NCI-H526 (cell line): Measurements from ENCODE around the gene ICA1.
"Not testable (repeated sequence)": the region's sequence is repeated elsewhere in the genome, so short reads cannot be mapped to it uniquely, and the experiment has no call there.

ENCODE experiments used
- DNase-seq, 2 experiments: peaks; one replicate each; lab custom pipeline; 2025; lab: John Stamatoyannopoulos, UW

Gene ICA1

DNA sequence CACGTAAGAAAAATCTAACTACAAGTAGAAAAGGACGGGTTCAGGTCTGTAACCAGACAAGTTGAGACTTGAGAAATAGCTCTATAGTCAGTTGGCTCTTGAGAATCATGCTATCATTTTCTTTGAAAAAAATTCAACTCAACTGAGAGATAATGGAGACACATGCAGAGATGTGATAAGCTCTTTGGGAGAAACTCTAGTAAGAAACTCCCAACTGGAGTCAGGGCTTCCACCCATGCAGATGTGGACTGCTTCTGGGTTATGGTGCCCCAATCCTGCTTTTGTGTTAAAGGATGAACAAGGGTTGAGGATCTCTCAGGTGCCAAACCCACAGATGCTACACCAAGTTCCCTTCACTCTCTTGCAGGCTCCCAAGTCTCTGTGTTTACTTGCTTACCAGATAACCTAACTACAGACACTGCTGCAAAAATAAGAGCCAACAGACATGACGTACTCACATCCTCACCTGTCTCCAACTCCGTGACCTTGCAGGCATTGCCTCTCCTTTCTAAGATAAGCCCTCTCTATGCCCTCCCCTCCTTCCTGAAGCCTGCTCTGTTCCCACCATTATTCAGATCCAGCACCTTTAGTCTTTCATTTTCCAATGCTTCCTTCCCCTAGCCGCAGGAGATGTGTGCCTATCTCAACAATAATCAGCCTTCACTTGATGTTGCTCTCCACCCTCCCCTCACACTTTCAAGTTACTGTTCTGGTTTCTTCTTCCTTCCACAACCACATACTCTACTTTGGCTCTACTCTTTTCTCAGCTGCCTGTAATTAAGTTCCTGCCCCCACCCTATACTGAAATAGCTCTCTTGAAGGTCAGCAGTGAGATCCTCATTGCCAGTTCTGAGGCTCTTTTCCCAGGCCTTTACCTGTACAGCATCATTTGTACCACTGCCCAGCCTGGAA is 130.0 kb downstream of the ICA1 start:
- DNase-seq = no peak

DNA sequence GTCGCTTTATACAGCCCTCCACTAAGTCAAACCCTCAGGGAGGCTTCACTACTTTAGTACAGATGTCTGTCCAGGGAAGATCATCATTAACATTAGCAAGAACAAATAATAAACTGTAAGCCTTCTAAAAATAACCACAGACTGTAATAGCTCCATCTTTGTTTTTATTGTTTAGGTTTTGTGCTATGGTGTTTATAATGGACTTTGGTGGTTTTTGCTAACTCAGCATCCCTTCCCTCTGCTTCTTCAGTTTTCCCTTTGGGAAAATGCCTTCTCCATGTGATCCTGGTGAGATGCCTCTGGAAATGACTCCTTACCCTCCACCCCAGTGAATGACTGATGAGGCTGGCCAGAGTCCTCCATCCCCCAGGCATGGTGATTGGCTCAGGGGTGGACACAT is 131.3 kb downstream of the ICA1 start:
- DNase-seq = no peak

DNA sequence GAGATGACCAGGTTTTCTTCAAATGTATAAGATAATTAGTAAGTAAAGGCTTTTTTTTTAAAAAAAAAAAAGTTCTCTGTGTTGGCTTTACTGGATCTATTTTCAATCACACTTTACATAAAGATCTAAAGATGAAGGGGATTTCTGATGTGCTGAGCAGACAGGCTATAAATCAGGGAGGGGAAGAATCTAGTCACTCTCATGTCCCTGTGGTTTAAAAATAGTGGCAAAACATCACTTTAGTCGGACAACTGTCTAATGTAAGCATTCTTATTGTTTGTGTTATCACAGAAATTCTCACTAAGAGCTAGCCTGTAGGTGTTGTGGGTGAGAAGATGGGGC is 132.7 kb downstream of the ICA1 start:
- DNase-seq = no peak

DNA sequence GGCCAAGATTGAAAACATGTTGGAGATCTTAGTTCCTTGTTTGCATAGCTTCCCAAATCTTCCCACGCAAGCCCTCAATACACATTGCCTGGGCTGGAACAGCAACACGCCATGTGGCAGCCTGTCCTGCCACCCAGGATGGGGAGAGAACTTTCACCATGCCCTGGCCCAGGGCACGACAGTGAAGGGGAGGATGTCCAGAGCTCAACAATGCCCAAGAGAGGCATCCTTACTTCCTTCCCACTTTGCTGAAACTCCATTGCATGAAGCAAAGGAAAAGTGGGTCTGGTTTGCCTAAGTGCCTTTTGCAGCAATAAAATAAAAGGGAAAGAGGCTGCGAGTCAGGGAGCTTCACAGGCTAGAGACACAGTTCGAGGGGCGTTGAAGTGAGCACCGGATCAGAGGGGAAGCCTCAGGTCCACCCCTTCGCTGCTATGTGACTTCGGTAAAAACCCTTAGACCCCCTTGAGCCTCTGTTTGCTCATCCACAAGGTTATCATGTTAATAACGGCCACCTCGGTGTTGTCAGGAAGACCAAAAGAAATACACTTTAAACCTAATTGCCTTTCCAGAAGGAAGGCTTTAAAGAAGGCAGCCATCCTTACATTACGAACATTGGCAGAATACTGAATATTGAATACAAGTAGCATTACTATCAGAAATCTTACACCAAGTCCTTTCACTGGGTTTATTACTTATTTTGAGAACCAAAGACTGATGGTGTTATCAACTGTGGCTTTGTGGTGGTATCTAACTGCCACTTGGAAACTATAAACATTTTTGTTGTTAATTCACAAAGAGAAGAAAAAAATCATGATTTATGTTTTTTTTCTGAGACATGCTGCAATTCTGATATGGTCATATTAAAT is 133.3 kb downstream of the ICA1 start:
- DNase-seq = no peak

DNA sequence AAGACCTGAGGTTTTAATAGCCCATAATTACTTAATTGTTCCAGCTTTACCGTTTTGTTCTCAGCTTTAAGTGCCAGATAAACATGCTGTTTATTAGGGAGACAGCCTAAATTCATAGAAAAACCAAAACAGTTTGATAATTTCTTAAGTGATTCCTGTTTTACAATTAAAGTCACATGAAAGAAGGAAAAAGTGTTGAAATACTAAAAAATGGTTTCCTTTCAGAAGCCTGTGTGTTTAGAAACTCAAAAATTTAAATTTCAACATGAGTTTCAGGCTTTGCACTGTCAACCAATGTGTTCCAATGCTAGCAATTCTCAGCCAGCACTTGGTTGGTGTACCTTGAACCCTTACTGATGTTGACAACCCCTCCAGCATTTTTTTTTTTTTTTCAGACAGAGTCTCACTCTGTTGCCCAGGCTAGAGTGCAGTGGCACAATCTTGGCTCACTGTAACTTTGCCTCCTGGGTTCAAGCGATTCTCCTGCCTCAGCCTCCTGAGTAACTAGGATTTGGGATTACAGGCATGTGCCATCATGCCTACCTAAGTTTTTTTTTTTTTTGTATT is 135.3 kb downstream of the ICA1 start:
- DNase-seq = no peak

DNA sequence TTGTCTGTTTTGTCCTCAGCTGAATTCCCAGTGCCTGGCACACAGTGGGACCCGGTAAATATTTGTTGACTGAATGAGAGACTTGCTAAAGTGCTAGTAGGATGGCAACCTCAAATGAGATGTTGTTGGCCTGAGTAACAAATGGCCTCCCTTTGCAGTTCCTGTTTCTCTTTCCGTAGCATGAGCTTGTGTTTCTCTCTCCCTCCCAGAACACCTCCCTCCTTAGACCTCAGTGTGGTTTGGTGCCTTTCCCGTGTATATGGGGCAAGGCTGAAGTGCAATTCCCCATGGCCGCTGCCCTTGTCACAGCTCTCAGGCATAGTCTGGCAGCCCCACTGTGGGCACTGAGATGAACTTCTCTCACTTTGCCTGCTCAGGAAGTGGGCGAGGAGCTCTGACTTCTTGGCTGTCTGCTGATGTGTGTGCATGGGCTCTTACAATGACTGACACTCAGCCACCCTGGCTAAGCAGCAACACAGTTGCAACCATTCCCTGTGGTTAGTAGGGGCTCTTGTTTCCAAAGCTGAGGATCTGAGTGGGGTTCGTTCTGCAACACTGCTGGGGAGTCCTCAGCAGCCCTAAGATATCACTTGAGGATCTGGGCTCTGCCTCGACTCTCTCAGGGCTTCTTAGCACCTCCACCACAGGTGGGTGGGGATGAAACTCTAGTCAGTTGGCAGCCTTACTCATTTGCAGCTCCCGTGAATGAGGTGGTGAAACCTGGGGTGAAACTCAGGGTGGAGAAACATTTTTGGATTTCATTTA is 136.1 kb downstream of the ICA1 start:
- no peak for DNase-seq

DNA sequence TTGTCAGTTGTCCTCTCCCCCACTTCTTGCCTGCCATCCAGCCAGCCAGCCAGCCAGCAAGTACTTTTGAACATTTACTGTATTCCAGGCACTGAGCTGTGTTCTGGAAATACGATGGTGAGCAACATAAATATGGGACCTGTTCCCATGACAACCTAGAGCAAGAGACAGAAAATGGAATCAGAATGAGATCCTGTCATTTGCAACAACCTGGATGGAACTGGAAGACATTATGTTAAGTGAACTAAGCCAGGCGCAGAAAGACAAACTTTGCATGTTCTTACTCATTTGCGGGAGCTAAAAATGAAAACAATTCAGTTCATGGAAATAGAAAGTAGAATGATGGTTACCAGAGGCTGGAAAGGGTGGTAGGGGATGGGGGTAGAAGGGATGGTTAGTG is 140.7 kb downstream of the ICA1 start:
- no peak for DNase-seq

DNA sequence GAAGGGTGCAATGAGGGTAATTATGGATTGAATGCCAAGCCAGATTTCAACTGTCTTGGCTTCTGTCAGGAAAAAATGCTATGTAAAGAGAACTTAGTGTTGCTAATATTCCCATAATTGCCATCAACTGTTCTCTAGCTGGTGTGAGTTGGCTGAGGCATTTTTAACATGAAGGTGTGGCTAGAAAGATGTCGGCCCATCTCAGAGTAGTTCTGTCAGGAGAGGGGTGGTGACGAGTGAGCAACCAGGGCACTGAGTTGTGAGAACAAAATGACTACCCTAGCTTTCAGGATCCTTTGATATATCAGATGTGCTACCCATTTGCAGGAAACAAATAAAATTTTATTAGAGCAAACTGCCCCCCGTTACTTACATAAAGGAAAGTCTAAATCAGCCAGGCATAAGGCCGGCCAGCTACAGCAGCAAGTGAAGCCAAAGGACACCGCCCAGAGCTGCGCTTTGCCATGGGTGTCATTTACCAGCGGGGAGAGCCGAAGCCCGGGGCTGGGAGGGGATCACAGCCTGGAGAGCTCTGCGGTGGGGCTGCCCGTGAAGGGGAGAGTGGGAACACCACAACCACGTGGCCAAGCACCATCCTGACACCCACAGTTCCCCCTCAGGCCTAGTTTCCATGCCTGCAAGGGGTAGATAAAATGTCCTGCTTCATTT is 141.4 kb downstream of the ICA1 start:
- DNase-seq = no peak

DNA sequence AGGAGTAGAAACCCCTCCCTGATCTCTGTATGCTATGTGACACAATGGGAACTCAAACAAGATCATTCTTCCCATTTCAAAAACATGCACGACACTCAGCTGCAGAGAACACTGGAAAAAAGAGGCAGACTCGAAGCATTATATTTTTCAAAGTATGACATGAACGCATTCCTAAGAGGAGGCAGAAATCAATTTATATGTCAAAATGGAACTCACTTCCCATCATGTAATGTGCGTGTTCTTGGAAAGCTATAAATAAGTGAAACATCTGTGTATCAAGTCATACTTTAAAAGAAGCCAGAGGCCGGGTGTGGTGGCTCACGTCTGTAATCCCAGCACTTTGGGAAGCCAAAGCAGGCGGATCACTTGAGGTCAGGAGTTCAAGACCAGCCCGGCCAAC is 142.7 kb downstream of the ICA1 start:
- no peak for DNase-seq

DNA sequence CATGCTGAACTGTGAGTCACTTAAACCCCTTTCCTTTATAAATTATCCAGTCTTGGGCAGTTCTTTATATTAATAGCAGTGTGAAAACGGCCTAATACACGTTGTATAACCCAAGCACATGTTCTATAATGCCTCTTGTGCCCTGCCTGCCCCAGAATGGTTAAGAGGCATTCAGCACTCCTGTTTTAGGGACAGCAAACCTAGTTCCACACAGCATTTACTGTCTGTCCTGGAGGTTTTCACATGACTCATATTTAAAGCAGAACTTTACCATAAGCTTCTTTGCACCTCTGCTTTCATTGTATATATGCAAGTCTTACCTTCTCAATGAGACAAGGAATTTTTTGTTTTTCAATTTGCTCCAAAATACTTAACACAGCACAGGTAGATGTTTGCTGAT is 144.8 kb downstream of the ICA1 start:
- no peak for DNase-seq

DNA sequence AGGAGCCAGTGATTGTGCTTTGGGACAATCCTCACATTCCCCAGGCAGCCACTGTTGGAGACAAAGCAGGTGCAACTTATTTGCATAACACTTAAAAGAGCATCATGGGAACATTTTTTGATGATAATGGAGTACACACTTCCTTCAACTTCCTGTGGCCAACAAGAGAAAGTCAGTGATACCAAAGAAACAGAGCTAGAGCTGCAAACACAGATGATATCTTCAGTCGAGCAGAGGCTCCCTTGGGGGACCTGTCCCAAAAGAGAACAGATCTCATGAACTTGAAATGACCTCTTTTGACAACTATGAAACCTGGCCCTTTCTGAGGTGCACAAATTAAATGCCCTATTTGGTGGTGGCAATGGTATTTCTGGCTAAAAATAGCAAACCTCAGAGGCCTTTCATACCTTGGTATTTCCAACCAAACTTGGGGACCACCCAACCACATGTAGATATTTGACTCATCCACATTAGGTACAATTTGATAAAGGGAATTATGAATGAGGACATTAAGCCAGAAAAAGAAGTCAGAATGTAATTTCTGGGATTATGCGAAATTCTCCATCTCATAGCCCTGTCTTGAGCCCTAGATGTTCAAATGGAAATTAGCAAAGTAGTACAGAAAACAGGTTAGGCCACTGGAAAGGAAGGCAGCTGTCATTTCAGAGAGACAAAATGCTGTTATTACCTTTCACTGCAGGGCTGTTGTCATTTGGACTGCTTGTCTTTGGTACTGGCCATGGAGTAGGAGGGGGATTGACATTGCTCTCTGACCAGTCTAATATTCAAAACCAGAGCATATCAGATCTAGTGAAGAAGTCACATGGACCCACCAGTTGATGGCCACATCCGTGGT is 146.2 kb downstream of the ICA1 start:
- no peak for DNase-seq

DNA sequence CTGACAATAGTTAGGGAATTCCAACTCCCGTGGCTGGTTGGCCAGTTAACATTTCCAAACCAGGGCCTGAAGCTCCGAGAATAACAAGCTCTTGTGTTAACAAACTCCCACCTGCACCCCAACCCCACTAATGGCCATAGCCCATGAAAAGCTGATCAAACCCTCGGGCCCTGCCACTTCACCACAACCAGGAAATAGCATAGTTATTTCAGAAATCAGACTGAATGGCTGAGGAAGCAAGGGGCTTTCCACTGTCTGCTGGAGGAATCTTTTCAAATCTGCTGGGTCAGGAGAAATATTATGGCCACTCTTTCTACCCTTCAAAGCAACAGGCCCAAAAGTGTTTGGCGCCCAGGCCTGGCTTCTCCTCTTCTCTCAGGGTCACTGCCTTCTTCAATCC is 147.8 kb downstream of the ICA1 start:
- no peak for DNase-seq

DNA sequence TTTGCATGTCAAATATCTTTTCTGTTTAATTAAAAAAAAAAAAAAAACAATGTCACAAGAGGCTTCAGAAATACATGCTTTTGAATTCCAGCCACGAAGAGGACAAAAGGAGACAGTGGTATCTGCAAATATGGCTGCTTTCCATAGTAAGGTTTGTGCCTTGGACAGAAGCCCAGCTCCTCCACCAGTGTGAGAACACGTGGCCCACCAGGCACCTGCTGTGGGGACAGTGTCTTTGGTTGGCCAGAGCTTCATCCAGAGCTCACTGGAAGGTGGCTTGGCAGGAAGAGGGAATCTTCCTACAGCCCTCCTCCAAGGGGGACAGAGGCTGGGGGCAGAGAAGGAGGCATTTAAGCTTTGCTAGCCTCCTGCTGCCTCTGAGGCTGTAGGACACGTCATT is 148.8 kb downstream of the ICA1 start:
- no peak for DNase-seq

DNA sequence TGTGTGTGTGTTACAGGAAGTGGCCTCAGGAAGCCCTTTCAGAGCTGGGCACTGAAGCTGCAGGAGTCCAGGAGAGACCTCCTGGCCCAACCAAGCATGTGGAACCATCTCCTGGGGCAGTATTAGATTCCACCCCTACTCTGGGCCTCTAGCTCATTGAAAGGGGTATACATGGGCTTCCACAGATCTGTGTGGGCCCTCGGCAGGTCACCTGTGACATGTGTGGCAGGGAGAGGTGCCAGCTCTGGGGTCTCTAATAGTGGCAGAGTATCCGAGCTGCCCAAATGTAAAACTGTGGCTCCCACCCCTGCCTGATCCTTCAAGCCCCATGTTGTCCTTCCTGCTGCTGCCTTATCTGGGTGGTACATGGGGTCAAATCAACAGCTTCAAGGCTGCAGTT is 149.3 kb downstream of the ICA1 start:
- DNase-seq = no peak

DNA sequence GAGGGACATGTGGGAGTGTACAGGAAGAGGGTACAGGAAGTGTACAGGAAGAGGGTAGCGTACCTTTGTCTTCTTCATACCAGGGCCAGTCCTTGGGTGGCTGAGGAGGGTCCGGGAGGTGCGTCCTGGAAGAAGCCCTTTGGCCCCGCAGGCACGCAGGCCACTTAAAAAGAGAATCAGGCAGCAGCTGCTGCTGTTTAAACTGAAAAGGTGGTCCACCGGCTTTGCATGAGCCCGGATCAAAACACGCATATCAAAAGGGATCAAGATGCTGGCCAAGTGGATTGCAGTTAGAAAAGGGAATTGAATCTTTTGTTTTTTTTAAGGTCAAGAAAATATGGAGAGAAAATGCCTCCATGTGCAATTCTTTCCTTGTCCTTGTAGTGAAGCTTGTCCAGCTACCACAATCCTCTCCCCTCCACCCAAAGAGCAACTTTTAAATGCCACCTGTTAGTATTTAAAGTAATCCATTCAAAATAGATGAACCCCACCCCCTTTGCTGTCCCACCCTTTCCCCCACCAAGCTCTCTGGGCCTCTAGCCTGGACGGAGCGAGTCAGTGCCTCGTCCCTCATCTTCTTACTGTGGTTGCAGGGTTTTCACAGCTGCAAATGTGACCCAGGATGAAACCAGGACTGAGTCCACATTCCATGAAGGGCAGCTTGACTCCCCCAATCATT is 150.5 kb downstream of the ICA1 start:
- DNase-seq = no peak

DNA sequence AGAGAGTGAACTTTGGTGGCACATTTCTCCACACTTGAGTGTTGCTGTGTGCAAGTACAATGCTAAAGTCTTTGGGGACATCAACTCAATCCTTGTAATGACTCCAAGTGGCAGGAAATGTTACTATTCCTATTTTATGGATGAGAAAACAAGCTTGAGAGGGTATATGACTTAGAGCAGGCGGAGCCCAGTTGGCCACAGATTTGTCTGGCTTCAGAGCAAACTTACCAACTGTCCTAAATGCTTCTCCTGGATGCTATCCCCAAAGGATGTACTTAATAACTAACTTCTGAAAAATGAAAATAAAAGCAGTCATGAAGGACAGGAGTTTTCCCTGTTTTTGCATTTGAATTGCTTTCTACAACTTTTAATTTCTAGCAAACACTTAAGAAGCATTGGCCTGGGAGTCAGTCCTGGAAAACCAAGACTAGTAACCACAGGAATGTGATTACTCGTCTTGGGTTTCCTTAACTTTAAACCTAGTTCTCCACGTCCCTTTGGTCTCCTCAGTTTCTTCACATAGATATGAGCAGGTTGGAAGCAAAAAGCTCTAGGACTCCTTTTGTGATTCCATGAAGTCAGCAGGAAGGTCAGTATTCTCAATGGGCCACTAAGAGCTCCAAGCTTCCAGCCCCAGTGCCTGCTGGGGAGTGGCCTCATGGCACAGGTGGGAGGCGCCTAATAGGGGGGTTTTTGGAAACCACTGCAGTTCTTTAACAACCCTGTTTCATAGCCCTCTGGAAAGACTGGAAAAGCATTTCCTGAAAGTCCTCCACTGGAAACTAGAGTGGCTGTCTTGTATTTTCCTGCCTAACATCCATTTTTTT is 152.6 kb downstream of the ICA1 start:
- DNase-seq = no peak

DNA sequence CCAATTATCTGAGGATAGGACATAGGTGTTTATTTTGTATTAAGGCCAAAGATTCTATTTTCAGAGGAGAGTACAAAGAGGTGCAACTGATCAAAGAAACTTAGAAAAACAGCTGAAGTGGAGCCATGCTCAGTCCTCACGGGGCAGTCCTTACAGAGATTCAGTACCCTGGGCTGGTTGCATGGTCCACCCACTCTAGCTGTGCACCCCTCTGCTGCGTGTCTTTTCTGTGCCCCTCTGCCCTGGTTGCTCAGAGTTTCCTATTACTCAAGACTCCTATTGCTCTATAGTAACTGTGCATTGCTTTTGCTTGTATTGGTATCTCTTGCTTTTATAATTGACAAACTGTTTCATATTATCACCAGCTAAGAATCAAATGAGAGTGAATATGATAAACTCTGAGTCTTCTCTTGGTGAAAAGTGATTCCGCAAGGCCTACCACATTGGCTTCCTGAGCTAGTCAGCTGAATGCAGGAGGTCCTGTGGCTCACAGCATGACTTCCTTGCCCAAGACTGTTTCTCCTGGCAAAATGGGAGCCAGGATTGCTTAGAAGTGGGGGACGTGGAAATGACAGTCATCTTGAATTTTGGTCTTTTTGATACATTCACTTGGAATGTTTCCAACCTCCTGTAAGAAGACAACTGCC is 156.4 kb downstream of the ICA1 start:
- no peak for DNase-seq

DNA sequence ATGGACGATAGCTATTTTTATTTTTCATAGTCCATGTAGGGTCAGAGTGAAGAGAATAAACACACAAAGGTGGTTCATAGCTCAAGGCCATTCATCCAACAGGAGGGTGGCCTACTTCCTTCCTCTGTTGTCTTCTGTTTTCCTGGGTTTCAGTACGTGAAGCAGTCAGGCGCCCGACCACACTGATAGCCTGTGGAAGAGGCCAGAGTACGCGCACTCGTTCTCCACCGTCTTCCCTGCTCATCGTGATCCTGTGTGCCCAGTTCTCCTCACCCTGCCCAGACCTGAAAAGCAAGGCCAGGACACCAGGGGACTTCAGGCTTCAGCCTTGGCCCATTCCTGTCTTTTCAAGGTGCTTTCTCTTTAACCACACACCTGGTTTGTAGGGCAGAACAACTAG is 158.7 kb downstream of the ICA1 start:
- no peak for DNase-seq

DNA sequence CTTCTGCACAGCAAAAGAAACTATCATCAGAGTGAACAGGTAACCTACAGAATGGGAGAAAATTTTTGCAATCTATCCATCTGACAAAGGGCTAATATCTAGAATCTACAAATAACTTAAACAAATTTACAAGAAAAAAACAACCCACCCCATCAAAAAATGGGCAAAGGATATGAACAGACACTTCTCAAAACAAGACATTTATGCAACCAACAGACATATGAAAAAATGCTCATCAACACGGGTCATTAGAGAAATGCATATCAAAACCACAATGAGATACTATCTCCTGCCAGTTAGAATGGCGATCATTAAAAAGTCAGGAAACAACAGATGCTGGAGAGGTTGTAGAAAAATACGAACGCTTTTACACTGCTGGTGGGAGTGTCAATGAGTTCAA is 160.7 kb downstream of the ICA1 start:
- DNase-seq = not testable (repeated sequence)
